Stimulated activated CD4-positive, alpha-beta T cell treated with anti-CD3 and anti-CD28 coated beads, Interleukin-12 subunit alpha, Interleukin-12 subunit beta, amount 100 ng/mL, for 24 hours (primary cell): ENCODE results near the gene INTS1.
A peak's percentile ranks its signal among the peaks of the same experiment; 100 is the strongest.

ENCODE experiments used
- DNase-seq, 2 experiments: peaks; one replicate each; pipeline ENCODE4 v3.0.0-alpha.2; 2020; ENCODE audit warnings: low read depth in 2 of 2

INTS1 gene

GRCh38 chr7:1542841-1543747, 38.9 kb upstream of the INTS1 start:
- DNase-seq, result no peak

GRCh38 chr7:1542329-1542728, 38.1 kb upstream of the INTS1 start:
- no peak for DNase-seq

- no peak for DNase-seq
These were observed 37.4 kb upstream of the INTS1 start for GRCh38 chr7:1541431-1542162.

GRCh38 chr7:1540776-1541271, 36.6 kb upstream of the INTS1 start:
- no peak for DNase-seq

- DNase-seq, result no peak
These were observed 35.9 kb upstream of the INTS1 start for GRCh38 chr7:1539882-1540775.

DNA sequence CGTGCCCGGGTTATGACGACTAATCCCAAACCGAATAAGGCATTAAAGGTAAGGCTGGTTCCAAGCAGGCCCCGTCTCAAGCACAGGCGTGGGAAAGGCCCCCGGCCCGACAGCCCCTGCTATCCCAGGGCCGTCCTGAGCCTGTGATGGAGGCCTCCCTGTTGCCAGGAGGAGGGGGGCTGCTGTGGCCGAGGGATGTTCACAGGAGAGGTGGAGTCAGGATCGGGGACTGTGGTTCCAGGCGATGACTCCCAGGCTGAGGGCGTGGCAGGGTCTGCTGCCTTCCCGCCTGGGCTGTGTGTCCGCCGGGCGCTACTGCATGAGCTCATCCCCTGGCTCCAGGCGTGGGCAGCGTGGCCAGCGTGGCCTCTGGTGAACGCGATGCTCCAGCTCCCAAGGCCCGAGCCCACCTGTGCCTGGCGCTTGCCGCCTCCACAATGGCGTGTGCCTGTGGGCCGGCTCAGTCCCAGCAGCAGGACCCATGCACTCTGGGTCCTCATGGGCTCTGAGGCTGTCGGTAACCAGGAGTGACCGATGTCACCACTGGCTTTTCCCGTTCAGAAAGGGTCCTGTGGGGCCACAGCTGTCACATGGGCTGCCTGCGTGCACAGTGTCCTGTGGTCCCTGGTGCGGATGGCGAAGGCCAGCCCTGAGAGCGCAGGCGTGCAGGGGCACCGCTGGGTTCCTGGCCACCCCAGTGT, 35.1 kb upstream of the INTS1 start:
- DNase-seq, result no peak

DNA sequence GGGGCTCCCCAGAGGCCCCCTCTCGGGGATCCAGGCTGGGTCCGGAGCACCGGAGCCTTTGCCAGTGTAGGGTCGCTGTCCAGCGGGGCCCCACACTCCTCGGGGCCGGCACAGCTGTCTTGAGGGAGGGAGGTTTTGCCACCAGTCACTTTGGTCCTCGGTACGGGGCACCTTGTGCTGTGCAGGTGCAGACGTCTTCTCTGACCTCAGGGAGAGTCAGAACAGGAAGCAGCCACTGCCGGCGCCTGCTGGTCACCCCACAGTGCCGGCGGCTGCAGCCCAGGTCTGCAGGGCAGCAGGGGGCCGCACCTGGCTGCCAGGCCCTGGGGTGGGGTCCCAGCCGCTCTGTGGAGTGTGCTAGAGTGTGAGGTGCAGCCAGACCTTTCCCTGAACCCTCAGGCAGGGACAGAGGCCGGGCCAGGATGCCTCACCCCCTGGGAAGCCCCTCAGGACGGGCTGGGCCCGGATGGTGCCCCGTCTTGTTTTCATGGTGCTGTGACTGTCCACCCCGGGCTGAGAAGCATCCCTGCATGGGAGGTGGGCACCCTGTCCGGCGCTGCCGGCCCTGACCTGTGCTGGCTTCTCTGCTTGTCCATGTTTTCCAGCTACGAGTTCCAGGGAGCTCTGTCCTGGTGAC, 34.5 kb upstream of the INTS1 start:
- no peak for DNase-seq

DNA sequence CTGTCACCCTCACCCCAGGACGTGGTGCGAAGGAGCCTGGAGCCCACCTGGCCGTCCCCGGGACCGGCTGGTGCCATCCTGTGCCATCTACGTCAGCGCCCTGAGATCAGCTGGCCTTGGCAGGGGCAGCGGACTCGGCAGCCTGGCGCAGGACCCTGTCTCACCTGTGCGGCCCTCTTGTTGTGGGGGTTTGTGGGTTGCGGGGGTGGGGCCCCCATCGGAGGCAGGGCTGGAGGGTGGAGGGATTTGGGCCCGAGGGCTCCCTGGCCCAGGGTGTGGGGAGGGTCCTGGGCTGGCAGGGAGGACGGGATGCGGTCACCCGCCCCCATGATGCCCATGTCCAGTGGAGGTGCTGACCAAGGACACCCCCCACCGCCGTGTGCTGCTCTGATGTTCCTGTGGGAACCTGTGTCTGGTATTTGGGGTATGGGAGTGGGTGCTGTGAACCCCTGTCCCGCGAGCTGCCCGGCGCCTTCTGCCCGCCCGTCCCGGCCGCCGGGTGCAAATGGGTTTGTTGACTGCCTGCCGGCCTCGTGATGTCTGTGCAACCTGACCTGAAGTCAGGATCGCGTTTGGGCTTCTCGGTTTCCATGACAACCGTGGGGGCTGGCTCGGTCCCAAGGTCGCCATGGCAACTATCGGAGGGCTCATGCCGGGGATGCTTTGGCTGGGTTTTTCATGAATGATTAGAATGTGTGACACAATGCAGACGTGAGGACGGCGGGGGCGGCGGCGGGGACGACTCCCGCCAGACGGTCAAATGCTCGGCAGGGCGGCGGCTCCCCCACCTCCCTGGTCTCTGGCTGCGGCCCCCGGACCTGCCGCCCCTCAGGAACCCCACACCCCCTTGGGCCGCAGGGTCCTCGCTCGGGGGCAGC, 33.6 kb upstream of the INTS1 start:
- no peak for DNase-seq

DNA sequence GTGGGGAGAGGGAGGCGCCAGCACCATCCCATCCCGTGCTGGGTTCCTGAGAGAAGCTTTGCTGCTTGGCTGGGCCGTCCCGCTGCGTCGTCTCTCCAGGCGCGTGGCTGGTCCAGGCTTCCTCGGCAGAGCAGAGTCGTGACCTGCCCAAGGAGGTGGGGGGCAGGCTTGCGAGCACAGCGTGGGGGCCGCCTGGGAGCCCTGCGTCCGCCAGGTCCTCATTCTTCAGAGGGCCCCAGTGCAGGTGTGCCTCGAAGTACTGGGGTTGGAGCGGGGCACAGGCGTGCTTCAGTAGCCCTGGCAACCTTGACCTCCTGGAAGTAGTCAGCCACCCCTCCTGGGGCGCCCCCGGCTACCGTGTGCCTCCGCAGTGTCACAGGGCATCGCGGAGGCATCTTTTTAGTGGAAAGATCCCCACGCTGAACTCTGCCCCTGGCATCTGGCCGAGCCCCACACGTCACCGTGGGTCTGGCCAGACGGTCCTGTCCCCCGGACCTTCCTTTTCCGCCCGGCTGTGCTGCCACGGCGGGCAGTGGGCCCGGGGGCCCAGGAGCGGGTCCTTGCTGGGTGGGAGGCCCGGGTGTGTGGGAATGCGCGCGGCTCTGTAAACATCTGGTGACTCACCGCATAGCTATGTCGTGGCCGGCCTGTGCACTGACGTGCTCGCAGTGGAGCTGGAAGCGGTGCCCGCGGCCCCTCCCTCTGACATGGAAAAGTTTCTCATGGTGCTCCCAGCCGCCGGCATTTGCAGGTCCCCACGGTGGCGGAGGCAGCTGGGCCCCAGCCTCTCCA, 32.8 kb upstream of the INTS1 start:
- DNase-seq, result no peak

DNA sequence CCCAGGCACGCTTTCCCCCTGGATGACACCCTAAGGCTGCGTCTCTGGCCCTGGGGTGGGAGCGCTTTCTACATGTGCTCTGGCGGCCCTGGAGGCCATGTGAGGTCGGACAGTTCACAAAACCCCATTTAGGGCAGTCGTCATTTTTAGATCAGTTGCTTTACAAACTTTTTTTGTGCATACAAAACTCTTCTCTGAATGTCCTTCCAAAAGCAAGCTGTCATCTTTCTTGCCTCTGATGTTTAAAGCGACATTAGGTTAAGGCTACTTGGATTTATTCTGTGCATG, 32.2 kb upstream of the INTS1 start:
- DNase-seq, result no peak

- no peak for DNase-seq
These were observed 31.7 kb upstream of the INTS1 start for GRCh38 chr7:1535701-1536454.

DNA sequence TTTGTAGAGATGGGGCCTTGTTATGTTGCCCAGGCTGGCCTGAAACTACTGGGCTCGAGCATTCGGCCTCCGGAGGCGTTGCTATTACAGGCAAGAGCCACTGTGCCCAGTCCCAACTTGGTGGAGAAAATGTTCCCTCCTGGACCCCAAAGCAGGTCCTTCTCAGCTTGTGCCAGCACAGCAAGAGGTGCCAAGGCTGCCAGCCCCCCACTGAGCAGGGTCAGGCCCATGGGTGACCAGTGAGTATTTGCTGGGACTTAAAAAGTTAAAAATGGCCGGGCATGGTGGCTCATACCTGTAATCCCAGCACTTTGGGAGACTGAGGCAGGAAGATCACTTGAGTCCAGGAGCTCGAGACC, 30.9 kb upstream of the INTS1 start:
- no peak for DNase-seq

- no peak for DNase-seq
These were observed 30.3 kb upstream of the INTS1 start for GRCh38 chr7:1534330-1535099.

- DNase-seq, result no peak
These were observed 29.5 kb upstream of the INTS1 start for GRCh38 chr7:1533547-1534329.

- no peak for DNase-seq
These were observed 29.0 kb upstream of the INTS1 start for GRCh38 chr7:1533255-1533546.

- peak; percentile 30 to 54 for DNase-seq
These were observed 28.5 kb upstream of the INTS1 start for GRCh38 chr7:1532456-1533254.
